Ishikawa (cell line): ENCODE measurements around the gene CALN1.

ENCODE experiments used
- CEBPB ChIP-seq: IDR thresholded peaks from 2 replicates; pipeline ENCODE4 v1.6.1; 2012
- CREB1 ChIP-seq: IDR thresholded peaks from 2 replicates; pipeline ENCODE4 v1.6.1; 2012; ENCODE audit warnings: low read depth
- EGR1 ChIP-seq: IDR thresholded peaks from 2 replicates; pipeline ENCODE4 v1.6.1; 2012
- EP300 ChIP-seq: IDR thresholded peaks from 2 replicates; pipeline ENCODE4 v1.6.1; 2012; ENCODE audit warnings: borderline replicate concordance
- FOXM1 ChIP-seq: IDR thresholded peaks from 2 replicates; pipeline ENCODE4 v1.6.1; 2012; ENCODE audit warnings: low read depth, borderline replicate concordance
- MAX ChIP-seq: IDR thresholded peaks from 2 replicates; pipeline ENCODE4 v1.6.1; 2012
- NFIC ChIP-seq: IDR thresholded peaks from 2 replicates; pipeline ENCODE4 v1.6.1; 2012
- RAD21 ChIP-seq: IDR thresholded peaks from 2 replicates; pipeline ENCODE4 v1.6.1; 2012; ENCODE audit warnings: low read depth
- REST ChIP-seq: IDR thresholded peaks from 2 replicates; pipeline ENCODE4 v1.6.1; 2012; ENCODE audit warnings: low read depth, mild to moderate bottlenecking
- TAF1 ChIP-seq: IDR thresholded peaks from 2 replicates; pipeline ENCODE4 v1.6.1; 2012; ENCODE audit warnings: low read depth, mild to moderate bottlenecking
- TCF12 ChIP-seq: IDR thresholded peaks from 2 replicates; pipeline ENCODE4 v1.6.1; 2012; ENCODE audit warnings: low read depth
- TEAD4 ChIP-seq: IDR thresholded peaks from 2 replicates; pipeline ENCODE4 v1.6.1; 2012
- YY1 ChIP-seq: IDR thresholded peaks from 2 replicates; pipeline ENCODE4 v1.6.1; 2012; ENCODE audit warnings: low read depth
- ZBTB7A ChIP-seq: IDR thresholded peaks from 2 replicates; pipeline ENCODE4 v1.6.1; 2012; ENCODE audit warnings: low read depth
- TF ChIP-seq, protein P1 (sequence below): IDR thresholded peaks from 2 replicates; pipeline ENCODE4 v1.6.1; 2012

CALN1 gene

GRCh38 chr7:72123913-72124312 lies 288.2 kb downstream of the CALN1 start:
- TF ChIP-seq YY1 (no peak), CEBPB (no peak), RAD21 (no peak), EGR1 (no peak), TEAD4 (no peak), FOXM1 (no peak)

DNA sequence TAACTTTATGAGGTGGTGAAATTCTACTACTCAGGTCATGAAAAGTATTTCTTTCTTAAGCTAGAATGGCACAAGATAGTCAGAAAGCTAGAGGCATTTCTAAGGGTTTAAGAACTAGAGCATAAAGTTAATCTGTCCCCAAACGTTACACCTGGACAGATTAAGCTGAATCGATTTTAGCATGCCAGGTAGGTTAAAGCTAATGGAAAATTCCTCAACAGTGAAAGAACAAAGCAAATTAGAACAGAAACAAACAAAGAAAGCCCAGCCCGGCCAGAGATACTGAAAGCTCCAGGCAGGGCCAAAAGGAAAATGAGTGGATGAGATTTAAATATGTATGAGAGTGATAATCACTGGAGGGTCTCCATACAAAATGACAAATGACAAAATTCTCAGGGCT lies 293.8 kb downstream of the CALN1 start:
- TF ChIP-seq TEAD4 (no peak), RAD21 (no peak), REST (no peak), TCF12 (no peak)

GRCh38 chr7:72114129-72114528 lies 298.0 kb downstream of the CALN1 start:
- no peak for TF ChIP-seq EP300
- no peak for TF ChIP-seq FOXM1
- no peak for TF ChIP-seq YY1
- no peak for TF ChIP-seq EGR1
- no peak for TF ChIP-seq TCF12
- no peak for TF ChIP-seq CEBPB
- TF ChIP-seq, protein P1, sequence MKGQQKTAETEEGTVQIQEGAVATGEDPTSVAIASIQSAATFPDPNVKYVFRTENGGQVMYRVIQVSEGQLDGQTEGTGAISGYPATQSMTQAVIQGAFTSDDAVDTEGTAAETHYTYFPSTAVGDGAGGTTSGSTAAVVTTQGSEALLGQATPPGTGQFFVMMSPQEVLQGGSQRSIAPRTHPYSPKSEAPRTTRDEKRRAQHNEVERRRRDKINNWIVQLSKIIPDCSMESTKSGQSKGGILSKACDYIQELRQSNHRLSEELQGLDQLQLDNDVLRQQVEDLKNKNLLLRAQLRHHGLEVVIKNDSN, result no peak
- no peak for TF ChIP-seq NFIC
- no peak for TF ChIP-seq TAF1
- TF ChIP-seq TEAD4, result no peak

DNA sequence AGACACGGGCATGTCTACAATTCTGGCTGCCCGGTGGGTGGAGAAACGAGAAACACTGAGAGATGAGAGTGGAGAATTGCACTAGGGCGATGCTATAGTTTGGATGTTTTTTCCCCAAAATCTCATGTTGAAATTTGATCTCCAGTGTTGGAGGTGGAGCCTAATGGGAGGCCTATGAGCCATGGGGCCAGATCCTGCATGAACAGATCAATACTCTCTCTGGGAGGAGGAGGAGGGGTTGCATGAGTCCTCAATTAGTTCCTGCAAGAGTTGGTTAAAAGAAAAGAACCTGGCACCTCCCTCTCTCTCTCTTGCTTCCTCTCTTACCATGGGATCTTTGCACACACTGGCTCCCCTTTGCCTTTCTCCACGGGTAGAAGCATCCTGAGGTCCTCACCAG lies 299.1 kb downstream of the CALN1 start:
- TF ChIP-seq MAX (no peak), TEAD4 (no peak), EGR1 (no peak), CREB1 (no peak), YY1 (no peak), EP300 (no peak), RAD21 (no peak), NFIC (no peak), ZBTB7A (no peak)
- TF ChIP-seq, protein P1, result no peak

- no peak for TF ChIP-seq CEBPB
- TF ChIP-seq, protein P1, result no peak
- no peak for TF ChIP-seq TCF12
- TF ChIP-seq CREB1, result no peak
- TF ChIP-seq ZBTB7A, result no peak
- no peak for TF ChIP-seq FOXM1
- no peak for TF ChIP-seq RAD21
- TF ChIP-seq EP300, result no peak
- no peak for TF ChIP-seq TAF1
Measured at GRCh38 chr7:72112530-72112929, 299.6 kb downstream of the CALN1 start.

- no peak for TF ChIP-seq TEAD4
- no peak for TF ChIP-seq ZBTB7A
- no peak for TF ChIP-seq EP300
- no peak for TF ChIP-seq TCF12
- TF ChIP-seq TAF1, result no peak
Measured at GRCh38 chr7:72111086-72111485, 301.1 kb downstream of the CALN1 start.

GRCh38 chr7:72109566-72109965 lies 302.6 kb downstream of the CALN1 start:
- TF ChIP-seq CREB1 (no peak), FOXM1 (no peak), EP300 (no peak), CEBPB (no peak), YY1 (no peak), REST (no peak), RAD21 (no peak), EGR1 (no peak)
- TF ChIP-seq, protein P1, result no peak
